ENCODE data around the gene SEZ6. TPM values are rescaled to one million over a fixed set of nuclear protein-coding genes. Genes with fewer than 3 reads are reported as not detected.

SEZ6 gene
- total RNA-seq, 1 donor from 2014 or later, result not detected

DNA sequence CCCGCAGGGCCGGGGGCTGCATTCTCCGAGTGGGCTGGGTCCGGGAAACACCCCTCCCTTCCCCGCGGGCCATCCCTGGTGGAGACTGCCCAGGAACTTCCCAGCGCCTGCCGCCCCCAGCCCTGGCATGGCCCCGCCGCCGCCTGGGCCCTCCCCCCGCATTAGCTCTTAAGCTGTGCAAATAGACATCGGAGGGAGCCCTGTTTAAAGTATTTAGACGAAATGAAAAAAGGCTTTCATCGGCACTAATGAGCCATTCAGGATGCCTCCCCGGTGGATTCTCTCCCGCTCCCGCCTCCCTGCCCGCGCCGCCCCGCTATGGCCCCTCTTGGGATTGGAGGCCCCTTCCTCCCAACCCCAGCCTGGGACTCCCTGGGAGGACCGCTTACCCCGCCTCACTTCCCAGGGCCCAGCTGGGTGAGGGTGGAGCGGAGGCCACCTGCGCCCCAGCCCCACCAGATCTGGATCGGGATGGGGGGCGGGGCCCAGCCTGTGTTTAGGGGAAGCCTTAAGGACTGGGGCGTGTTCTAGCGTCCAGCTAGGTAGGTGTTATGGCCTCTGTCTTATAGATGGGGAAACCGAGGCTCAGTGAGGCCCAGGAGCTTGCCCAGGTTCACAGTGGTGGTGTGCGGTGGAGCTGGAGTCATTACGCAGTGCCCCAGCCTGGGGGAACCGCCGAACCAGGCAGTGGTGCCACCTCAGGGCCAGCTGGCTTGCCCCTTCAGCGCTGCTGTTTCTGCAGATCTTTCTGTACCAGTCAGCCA is 19.7 kb downstream of the SEZ6 start:
- intact Hi-C loops (cut with DNase I), result no loop called here
- DNase-seq (ENCODE audit: low spot score), result no peak
- no peak for ATAC-seq

DNA sequence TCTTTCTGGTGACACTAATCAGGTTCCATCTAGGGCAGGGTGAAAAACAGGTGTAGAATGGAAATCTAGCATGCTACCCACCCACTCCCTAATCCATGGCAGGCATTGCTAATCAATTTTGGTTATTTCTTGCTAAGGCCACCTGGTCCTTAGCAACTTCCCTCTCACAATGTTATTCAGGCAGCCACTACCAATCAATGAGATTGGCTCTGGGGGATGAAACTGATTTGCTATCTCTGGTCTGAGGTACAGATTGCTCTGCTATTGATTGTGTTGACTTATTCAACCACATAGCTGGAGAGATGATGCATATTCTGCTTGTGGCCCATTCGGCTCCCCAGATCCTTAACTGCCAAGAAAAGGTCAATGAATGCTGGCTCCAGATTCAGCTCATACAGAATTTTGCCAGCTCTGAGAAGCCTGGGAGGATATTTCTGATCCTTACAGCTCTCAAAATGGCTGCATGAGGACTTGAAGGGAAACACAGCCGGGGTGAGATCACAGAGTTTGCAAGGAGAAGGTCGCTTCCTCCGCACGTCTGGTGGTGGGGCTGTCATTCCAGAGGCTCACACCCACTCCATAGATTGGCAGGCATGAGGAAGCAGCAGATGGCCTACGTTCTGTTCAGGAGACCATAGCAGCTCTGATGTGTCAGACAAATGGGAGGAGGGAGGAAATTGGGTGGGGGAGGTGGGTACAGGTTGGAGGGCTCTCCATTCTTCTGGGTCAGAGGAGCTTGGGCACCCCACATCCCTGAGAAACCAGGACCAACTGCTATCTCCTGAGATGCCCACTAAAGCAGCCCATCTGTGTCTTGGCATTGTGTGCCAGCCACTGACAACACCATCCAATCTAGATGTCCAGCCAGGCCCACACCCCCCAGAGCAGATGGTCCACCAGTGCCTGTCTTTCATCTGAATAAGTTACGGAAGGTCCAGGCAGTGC is 22.3 kb downstream of the SEZ6 start:
- DNase-seq (ENCODE audit: low spot score) (no peak), ATAC-seq (no peak)
- intact Hi-C loops (cut with DNase I), result no loop called here

DNA sequence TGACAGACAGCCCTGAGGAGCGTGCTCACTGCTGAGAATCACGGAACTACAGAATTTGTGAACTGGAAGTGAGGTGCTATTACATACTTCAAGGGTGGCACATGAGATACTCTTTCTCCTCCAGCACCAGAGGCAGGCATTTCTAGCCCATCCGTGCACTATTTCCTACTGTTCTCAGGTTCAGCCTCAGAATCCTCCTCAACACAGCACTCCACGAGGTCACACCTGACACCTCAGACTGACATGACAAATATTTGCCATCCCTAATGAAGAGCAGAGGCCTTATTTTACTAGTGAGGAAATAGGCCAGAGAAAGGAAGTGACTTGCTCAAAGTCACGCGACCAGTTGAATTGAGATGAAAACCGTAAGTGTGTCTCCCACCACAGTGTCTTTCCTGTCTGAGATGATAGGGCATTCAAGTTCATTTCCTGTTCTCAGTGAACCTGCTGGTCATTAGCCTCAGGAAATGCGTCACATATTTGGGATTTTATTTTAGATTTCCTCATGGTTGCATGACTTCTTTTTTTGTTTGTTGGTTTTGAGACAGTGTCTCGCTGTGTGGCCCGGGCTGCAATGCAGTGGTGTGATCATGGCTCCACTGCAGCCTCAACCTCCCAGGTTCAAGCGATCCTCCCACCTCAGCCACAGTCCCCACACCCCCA is 23.6 kb downstream of the SEZ6 start:
- no peak for DNase-seq (ENCODE audit: low spot score)
- intact Hi-C loops (cut with DNase I), result no loop called here
- peak; percentile 66 for ATAC-seq

DNA sequence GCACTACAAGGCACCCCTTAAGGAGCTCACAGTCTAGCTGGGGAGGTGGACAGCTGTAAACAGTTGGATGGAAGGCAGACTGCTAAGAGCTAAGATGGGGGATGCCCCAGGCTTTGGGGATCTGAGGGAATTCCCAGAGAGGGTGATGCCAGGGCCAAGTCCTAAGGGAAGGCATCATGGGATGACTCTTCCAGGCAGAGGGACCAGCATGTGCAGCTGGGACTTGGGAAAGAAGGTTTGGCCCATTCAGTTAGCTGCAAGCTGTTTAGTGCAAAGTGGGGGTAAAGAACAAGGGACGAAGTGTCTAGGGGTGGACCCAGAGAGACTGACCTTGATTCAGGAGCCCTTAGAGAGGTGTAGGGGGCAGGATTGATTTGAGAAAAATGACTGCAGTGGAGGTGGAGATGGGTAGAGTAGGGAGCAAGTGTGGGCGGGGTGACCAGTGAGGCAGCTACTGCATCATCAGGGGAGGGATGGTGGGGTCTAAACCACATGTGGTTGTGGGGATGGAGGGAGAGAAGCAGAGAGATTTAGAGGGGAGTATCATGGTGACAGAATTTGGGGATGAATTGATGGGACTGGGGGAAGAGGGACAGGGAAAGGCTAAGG is 27.4 kb downstream of the SEZ6 start:
- intact Hi-C loops (cut with DNase I), result no loop called here
- DNase-seq (ENCODE audit: low spot score) (no peak), ATAC-seq (no peak)

DNA sequence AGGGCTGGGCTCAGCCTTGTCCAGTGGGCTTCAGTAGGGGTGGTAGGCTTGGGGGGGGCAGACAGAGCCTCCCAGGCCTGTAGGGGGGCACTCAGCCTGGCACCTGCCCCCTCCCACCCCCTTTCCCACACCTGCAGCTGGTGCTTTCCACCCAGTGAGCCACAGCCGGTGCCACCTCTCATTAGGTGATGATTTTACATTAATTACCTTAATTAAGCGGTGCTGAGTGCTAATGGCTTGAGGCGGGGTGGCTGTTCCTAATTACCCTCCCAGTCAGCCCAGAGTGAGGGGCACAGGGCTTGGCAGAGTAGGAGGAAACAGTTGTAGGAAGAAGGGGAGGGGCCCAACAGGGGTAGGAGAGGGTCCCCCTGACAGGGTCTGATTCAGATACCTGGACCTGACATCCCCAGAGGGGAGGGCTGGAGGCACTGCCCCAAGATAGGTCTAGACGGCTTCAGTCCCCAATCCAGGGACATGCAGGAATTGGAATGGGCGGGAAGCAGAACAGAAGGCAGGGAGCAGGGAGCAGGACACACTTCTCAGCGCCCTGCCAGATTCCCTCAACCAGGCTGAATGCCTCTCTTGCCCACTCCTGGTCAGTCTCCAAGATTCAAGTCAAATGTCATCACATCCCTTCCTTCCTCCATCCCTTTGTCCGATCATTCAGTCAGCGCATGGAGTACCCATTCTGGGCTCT is 28.0 kb downstream of the SEZ6 start:
- intact Hi-C loops (cut with DNase I), result no loop called here
- ATAC-seq, result no peak
- DNase-seq (ENCODE audit: low spot score), result no peak

DNA sequence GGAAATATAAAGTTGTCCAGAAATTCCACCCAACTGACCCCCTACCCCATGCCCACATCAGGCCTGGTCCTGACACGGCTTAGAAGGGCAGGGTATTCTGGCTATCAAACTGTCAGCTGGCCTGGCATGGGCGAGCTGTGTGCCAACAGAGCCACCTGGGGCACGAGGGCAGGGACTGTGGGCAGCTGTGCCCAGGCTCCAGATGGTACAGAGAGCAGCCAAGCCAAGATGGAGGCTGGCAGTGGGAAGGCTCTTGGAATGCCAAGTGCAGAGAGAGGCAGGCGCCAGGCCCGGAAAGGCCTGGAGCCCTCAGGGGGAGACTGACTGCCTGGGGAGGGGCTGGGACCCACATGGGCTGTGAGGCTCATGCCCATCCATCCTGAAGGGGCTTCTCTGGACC is 30.2 kb downstream of the SEZ6 start:
- intact Hi-C loops (cut with DNase I), result no loop called here
- no peak for DNase-seq (ENCODE audit: low spot score)
- no peak for ATAC-seq

DNA sequence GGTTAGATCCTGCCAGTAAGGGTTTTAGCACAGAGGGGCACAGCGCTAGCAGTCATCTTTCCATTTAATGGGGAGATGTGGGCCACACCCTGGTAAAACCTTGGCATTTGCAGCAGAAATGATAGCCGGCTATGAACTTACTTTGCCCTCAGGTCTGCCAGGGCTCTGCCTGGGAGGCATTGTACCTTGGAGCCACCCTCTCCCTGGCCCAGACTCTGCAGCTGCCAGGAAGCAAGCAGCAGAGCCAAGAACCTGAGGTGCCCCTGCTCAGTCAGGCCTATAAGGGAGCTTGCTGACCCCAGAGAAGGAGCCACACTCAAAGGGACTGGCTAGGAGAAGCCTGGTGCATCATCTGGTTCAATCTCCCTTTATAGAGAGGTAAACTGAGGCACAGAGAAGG is 30.8 kb downstream of the SEZ6 start:
- ATAC-seq (no peak), DNase-seq (ENCODE audit: low spot score) (no peak)
- intact Hi-C loops (cut with DNase I), result no loop called here

DNA sequence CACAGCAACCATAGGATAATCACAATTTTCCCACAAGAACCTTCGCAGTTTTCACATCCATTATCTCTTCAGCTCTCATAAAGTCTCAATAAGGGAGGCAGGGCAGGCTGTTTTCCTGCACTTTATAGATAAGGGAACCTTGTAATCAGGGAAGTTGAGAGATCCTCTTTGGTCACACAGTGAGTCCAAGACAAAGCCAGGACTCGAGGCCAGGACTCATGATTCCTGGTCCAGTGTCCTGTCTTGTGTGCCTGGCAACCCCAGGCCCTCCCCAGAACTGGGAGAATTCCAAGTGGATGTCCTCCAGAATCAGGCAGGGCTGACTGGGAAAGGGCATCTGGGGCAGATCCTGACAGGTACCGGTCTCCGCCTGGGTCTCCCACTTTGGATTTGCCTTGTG is 31.4 kb downstream of the SEZ6 start:
- intact Hi-C loops (cut with DNase I), result no loop called here
- DNase-seq (ENCODE audit: low spot score) (no peak), ATAC-seq (no peak)

DNA sequence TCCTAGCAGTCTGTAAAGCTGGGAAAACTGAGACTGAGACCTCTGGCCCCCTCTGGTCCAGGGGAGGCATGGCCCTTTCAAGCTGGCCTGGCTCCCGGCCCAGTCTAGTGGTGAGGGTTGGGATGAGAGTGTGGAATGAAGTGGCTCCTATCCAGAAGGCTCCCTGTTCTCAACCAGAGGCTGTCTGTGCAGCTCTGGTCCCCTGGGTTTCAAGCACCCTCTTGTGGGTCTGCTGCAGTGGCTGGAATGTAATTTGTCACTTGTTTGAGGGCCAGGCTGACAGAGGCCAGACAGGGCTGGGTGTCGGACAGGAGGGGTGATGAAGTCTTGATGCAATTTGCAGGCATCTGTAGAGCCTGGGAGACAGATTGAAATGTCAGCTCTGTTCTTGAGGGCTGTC is 32.4 kb downstream of the SEZ6 start:
- ATAC-seq, result no peak
- DNase-seq (ENCODE audit: low spot score), result no peak
- intact Hi-C loops (cut with DNase I), result no loop called here

DNA sequence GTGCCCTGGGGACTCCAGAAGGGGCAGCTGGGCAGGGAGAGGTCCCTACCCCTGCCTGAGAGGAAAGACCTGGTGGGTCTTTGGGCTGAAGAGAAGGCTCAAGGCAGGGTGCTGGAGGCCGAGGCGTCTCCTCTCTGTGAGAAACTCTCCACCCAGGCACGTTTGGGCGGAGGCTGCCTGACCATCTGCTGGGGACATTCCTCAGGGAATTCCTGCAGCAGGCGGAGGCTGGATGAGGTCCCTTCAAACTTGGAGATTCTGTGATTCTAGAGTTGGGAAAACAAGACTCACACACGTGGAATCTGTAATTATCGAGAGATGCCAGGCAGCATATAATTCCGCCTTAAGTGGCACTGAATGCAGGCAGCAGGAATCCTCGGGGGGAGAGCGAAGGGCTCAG is 33.4 kb downstream of the SEZ6 start:
- ATAC-seq, result no peak
- intact Hi-C loops (cut with DNase I), result no loop called here
- DNase-seq (ENCODE audit: low spot score), result no peak

DNA sequence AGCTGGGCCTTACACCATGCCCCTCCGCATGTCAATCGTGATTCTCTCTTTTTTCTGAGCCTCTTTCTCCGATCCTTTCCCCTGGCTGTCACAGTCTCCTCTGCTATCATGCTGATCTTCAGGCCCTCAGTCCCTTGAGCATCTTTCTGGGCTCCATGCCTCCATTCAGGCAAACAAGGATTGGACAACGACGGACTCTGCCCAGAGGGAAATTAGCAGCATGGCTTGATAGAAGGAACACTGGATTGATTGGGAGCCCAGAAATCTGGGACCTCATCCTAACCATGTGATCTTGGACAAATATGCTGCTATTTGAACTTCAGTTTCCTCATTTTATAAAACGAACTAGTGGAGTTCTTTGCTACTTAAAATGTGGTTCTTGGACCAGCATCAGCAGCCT is 35.0 kb downstream of the SEZ6 start:
- no peak for DNase-seq (ENCODE audit: low spot score)
- intact Hi-C loops (cut with DNase I), result no loop called here
- ATAC-seq, result peak; percentile 87

DNA sequence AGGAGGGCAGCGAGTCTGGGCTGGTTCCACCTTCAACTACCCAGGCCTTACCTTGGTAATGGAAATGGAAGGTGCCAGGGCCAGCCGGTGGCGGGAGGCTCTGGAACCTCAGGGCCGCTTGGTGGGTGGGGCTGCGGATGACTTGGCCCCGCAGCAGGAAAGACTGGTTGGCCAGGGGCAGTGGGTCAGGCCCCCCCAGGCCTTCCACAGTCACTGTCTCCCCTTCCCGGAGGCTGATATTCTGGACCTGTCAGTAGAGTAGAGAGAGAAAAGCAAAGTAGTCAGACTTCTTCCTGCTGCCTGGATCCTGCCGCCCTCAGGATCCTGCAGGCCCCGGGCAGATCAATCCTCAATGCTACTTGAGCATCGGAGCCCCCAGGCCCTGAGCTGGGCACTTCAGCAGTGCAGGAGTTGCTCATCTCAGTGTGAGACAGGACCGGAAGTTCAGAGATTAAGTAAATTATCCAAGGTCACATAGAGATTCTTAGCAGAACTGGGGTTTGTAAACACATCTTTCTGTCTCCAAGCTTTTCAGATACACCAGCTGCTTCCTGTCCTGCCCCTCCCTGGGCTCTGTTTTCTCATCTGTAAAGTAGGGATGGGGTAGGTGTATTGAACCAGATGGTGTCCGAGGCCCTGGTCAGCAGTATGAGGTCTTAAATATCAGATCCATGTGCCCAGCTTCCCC is 36.0 kb downstream of the SEZ6 start:
- ATAC-seq (no peak), DNase-seq (ENCODE audit: low spot score) (no peak)
- intact Hi-C loops (cut with DNase I), result no loop called here

DNA sequence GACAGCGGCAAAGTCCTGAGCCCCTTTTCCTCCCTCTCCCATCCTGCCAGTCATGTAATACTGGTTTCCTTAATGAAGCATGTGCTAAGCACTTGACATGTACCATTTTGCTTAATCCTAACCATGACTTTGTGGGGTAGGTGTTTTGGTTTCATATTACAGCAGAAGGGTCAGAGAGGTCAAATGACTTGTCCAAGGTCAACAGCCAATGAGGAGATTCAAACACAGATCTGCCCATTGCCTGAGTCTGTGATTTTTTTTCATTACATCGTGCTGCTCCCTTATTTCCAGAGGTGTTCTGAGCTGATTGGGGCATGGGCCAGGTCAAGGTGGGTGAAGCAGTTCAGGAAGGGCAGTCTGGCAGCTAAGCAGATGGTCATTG is 36.9 kb downstream of the SEZ6 start:
- intact Hi-C loops (cut with DNase I), result no loop called here
- ATAC-seq (no peak), DNase-seq (ENCODE audit: low spot score) (no peak)

DNA sequence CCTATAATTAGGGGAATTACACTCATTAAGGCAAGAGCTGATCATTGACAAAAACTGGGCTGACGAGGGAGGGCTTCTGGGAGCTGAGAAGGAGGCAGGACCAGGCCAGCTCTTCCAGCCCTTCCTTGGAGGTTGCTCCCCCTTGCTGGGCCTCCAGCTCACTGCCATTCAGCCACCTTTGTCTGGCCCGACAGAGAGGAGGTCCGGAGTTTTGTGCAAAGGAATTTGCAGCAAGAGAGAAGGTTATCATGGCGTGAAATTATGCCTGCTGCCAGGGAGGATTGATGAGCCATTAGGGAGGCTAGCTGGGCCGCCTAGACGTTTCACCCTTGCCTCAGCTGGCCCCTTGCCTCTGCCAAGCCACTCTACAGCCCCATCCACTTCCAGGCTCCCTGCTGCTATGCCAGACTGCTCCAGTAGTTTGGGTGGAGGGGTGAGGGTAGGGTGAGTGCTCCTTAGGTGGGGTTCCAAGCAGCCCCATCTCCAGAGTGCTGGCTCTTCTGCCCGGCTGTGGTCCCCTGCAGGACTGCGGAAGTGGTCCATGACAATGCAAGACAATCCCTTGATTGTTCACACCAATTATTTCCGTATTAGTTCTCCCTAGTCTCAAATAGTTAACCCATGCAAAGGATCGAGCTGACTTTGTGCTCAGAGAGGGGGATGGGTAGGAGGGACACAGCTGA is 37.5 kb downstream of the SEZ6 start:
- ATAC-seq (peak; percentile 26), DNase-seq (ENCODE audit: low spot score) (no peak)
- intact Hi-C loops (cut with DNase I), result no loop called here

DNA sequence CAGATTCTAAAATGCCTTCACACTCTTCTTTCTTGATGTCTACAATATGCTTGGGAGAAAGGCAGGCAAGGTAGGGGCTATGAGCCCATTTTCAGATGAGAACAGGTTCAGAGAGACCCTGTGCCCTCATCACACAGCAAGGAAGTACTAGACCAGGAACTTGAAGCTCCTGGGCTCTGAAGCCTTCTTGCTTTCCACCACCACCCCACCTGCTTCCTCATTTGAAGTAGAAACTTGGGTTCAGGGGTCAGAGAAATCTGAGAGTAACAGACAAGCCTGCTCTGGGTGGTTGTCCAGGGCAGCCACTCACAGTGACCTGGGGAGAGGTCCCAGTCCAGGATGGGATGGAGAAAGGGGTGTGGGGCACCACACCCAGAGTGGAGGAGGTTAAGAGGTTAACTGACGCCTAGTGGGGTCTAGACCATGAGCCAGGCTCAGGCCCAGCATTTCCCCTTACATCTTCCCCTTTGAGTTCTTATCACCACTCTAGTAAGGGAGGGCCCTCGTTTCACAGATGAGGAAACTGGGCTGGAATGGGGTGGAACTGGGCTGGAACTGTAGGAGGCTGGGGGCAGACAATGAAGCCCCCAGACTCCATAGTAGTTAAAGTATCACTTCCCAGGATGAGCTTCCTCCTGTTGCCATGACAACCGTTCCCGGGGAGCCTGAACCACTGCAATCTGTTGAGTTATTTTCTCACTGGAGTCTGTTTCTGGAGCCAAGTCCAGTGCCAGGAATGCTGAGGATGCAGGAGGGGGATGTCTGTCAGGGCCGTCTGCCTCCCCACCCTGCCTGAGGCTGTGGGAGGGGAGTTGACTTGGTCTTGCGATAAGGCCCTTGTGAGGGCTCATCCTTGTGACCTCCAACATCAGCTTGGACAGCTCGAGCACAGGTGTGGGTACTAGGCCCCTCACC is 38.4 kb downstream of the SEZ6 start:
- ATAC-seq (no peak), DNase-seq (ENCODE audit: low spot score) (no peak)
- intact Hi-C loops (cut with DNase I), result no loop called here

DNA sequence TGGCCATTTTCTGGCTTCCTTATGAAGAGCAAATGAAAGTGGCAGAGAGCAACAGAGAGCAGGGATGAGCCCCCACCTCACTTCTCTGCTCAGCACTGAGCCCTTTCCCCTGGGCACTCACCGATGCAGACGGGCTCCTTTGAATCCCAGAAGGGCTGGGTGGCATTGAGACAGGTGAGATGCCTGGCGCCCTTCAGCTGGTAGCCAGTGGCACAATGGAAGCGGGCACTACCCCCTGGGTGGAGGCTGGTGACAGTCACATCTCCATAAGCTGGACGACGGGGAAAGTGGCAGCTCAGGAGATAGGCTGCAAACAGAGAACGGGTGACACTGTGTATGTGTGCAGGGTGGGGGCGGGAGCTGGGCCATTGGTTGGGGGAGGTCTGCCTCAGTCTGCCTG is 42.0 kb downstream of the SEZ6 start:
- ATAC-seq, result no peak
- no peak for DNase-seq (ENCODE audit: low spot score)
- intact Hi-C loops (cut with DNase I), result loop anchor here (2.0 kb wide), 1 partner anchor 153 kb away; no protein-coding TSS in a partner anchor

All from sciatic nerve (tissue), 2 donors.